Hepatocyte (in vitro differentiated cells): Measurements from ENCODE around the gene MAFF. TPM values are rescaled to one million over a fixed set of nuclear protein-coding genes. Genes with fewer than 3 reads are reported as not detected.

Experiments used
- DNase-seq: peaks from one replicate; pipeline ENCODE4 v3.0.0-alpha.2; 2016; ENCODE audit warnings: low spot score
- H2AFZ ChIP-seq: fragments of 200-600 bp; sonication (generic); 2 replicates; pipeline ENCODE4 v1.6.0; 2016; ENCODE audit warnings: antibody characterized with exemption, mild to moderate bottlenecking
- H3K27ac ChIP-seq: fragments of 200-600 bp; sonication (generic); 2 replicates; pipeline ENCODE4 v1.5.1; 2016; ENCODE audit warnings: mild to moderate bottlenecking
- H3K27me3 ChIP-seq: fragments of 200-600 bp; sonication (generic); 2 replicates; pipeline ENCODE4 v1.6.1; 2016
- H3K36me3 ChIP-seq: fragments of 200-600 bp; sonication (generic); replicated peaks from 2 replicates; pipeline ENCODE4 v1.5.1; 2016; ENCODE audit warnings: low read depth; ENCODE audit not compliant: insufficient read depth
- H3K4me1 ChIP-seq: fragments of 200-600 bp; sonication (generic); 2 replicates; pipeline ENCODE4 v1.5.1; 2016; ENCODE audit warnings: mild to moderate bottlenecking, moderate library complexity; ENCODE audit not compliant: insufficient read depth
- H3K4me2 ChIP-seq: fragments of 200-600 bp; sonication (generic); 2 replicates; pipeline ENCODE4 v1.6.0; 2016
- H3K4me3 ChIP-seq: fragments of 200-600 bp; sonication (generic); 2 replicates; pipeline ENCODE4 v1.5.1; 2016; ENCODE audit warnings: mild to moderate bottlenecking
- H3K79me2 ChIP-seq: fragments of 200-600 bp; sonication (generic); 2 replicates; pipeline ENCODE4 v1.6.0; 2017; ENCODE audit warnings: mild to moderate bottlenecking
- H3K9me2 ChIP-seq: fragments of 200-600 bp; sonication (generic); replicated peaks from 2 replicates; pipeline ENCODE4 v1.6.0; 2017; ENCODE audit warnings: mild to moderate bottlenecking; ENCODE audit not compliant: insufficient read depth
- H3K9me3 ChIP-seq: fragments of 200-600 bp; sonication (generic); 2 replicates; pipeline ENCODE4 v1.5.1; 2016; ENCODE audit warnings: low read depth, mild to moderate bottlenecking
- H4K20me1 ChIP-seq: fragments of 200-600 bp; sonication (generic); 2 replicates; pipeline ENCODE4 v1.6.0; 2016; ENCODE audit warnings: mild to moderate bottlenecking; ENCODE audit not compliant: insufficient read depth, poor library complexity, severe bottlenecking
- EZH2 ChIP-seq: fragments of 200-600 bp; sonication (generic); IDR thresholded peaks from 2 replicates; pipeline ENCODE4 v1.6.1; 2016; ENCODE audit warnings: antibody characterized with exemption, mild to moderate bottlenecking, borderline replicate concordance
- EZH2phosphoT487 ChIP-seq: fragments of 200-600 bp; sonication (generic); IDR thresholded peaks from one replicate; pipeline ENCODE4 v1.6.1; 2018; ENCODE audit warnings: antibody characterized with exemption, mild to moderate bottlenecking, low read depth, moderate library complexity; ENCODE audit not compliant: unreplicated experiment, severe bottlenecking
- WGBS: methylation state at CpG from one replicate; pipeline ENCODE4 v1.1.6; 2016; ENCODE audit warnings: low lambda C conversion rate; ENCODE audit errors: missing lambda C conversion rate; 5-methylcytosine and 5-hydroxymethylcytosine counted together
- polyA plus RNA-seq: library from polyadenylated mRNA; unstranded; fragments of >200 nt; fragmentation: Nextera tagmentation; extraction: Ambion mirVana; gene quantifications from 2 replicates; pipeline ENCODE4 v1.2.1, GENCODE V29; 2016
- total RNA-seq: library from RNA; depleted of rRNA; stranded (reverse); fragments of >200 nt; gene quantifications from 2 replicates; pipeline ENCODE4 v1.2.3, GENCODE V29; 2014
- TF ChIP-seq, protein P1 (sequence below): fragments of 200-600 bp; sonication (generic); IDR thresholded peaks from 2 replicates; pipeline ENCODE4 v1.5.1; 2016; ENCODE audit warnings: antibody characterized with exemption, mild to moderate bottlenecking; ENCODE audit not compliant: poor library complexity

The MAFF gene
- total and polyA plus RNA-seq, 2 experiments from 2014 or later = 67.2 to 70.4 TPM

DNA sequence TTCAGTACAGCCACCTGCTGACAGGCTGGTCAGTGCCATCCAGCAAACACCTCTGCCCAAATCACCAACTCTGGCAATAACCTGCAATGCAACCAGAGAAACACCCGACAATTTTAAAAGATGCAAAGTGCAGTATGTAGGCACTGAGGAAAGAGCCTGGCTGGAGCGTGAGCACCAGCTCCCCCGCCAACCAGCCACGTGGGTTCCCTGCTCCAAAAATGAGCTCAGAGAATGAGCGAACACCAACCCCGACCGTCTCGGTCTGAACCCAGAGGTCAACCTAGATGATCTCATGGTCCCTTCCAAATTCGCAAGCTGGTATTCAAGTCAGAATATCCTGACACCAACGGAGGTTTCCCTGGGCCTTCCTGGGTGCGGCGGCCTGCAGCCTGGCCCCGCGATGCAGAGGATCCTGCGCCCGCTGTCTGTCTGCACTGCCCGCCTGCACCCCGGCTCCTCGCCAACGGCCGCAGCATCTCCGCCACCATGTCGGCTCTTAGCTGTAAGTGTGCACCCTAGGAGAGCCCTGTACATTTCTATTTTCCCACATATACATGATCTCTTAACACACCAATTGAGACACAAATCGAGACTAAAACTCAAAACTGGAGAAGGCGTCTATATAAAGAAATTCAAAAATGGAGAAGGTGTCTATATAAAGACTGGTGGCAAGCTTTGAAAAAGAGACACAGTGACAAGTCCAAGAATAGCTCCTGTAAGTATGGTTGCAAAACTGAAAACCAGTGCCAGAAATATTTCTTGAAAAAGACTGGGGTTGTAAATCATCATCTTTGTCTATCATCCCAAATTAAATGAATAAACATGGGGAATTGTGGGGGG lies 48.2 kb downstream of the MAFF start:
- H3K27ac ChIP-seq = no peak overlapping the region
- 97% methylated on average over 25 of the region's 25 CpGs for WGBS
- H3K4me1 ChIP-seq = no peaks in the 10 kb centered on the region
- no peak overlapping the region for H2AFZ ChIP-seq
- no peak overlapping the region for H3K4me2 ChIP-seq
- DNase-seq = no peak
- no peaks in the 10 kb centered on the region for H3K36me3 ChIP-seq
- no peak overlapping the region for H3K4me3 ChIP-seq
- peaks cover 71% of the 10 kb centered on the region for H3K79me2 ChIP-seq
- no peaks in the 10 kb centered on the region for H3K9me3 ChIP-seq
- H4K20me1 ChIP-seq = peaks cover 17% of the 10 kb centered on the region
- H3K9me2 ChIP-seq = no peaks in the 10 kb centered on the region
- TF ChIP-seq EZH2phosphoT487 (no peak), EZH2 (no peak)
- TF ChIP-seq, protein P1, sequence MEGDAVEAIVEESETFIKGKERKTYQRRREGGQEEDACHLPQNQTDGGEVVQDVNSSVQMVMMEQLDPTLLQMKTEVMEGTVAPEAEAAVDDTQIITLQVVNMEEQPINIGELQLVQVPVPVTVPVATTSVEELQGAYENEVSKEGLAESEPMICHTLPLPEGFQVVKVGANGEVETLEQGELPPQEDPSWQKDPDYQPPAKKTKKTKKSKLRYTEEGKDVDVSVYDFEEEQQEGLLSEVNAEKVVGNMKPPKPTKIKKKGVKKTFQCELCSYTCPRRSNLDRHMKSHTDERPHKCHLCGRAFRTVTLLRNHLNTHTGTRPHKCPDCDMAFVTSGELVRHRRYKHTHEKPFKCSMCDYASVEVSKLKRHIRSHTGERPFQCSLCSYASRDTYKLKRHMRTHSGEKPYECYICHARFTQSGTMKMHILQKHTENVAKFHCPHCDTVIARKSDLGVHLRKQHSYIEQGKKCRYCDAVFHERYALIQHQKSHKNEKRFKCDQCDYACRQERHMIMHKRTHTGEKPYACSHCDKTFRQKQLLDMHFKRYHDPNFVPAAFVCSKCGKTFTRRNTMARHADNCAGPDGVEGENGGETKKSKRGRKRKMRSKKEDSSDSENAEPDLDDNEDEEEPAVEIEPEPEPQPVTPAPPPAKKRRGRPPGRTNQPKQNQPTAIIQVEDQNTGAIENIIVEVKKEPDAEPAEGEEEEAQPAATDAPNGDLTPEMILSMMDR = no peak
- H3K27me3 ChIP-seq = no peaks in the 10 kb centered on the region

DNA sequence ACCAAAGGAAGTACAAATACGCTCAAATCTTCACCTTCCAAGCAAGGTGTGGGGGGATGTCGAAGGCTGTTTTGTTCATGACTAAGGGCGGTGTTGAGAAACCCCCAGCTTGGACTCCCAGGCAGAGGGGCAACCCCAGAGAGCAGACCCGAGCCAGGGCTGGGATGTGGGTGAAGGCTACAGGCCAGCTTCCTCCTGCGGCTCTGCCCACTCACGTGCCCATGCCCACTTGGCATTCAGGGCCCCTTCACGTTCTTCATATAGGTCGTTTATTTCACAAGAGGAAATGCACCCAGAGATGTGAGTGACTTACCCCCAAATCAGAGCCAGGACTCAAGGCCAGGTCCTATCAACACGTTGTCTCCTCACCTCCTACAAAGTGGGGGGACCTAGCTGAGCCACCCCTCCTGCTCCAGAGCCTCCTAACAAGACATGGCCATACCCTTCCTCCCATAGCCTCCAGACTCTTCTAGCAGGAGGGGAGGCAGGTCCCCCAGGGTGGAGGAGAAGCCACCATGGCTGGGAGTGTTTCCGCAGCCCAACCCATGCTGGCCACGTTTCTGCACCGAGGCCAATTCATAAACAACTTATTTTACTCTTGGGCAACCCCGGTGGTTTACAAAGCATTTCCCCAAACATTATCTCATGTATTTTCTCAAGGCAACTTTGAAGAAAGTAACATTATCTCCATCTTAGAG lies 49.0 kb downstream of the MAFF start:
- Histone ChIP-seq H3K36me3 (no peaks in the 10 kb centered on the region), H3K27ac (no peak overlapping the region), H3K4me3 (no peak overlapping the region), H3K79me2 (peaks cover 79% of the 10 kb centered on the region), H4K20me1 (peaks cover 17% of the 10 kb centered on the region), H3K4me1 (no peaks in the 10 kb centered on the region), H3K27me3 (no peaks in the 10 kb centered on the region), H3K9me3 (no peaks in the 10 kb centered on the region), H3K9me2 (no peaks in the 10 kb centered on the region), H2AFZ (no peak overlapping the region), H3K4me2 (no peak overlapping the region)
- DNase-seq = no peak
- WGBS = 96% methylated on average over 13 of the region's 13 CpGs
- TF ChIP-seq EZH2phosphoT487 = no peak
- TF ChIP-seq, protein P1 = no peak
- no peak for TF ChIP-seq EZH2

DNA sequence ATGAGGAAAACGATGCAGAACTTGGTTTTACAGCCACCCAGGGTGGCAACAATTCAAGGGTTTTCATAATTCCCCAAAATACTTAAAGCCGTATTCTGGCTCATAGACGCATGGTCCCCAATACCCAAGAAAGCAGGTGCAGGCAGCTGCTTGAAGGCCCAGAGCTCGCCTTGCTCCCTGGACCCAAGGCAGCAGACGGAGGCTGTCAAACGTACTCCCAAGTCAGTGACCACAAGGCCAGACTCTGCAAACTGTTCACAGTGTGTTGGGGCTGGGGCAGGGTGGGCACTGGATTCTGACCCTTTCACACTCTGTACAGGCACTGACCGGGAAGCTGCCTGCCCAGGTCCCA lies 49.5 kb downstream of the MAFF start:
- H2AFZ ChIP-seq = no peak overlapping the region
- no peak overlapping the region for H3K27ac ChIP-seq
- H3K36me3 ChIP-seq = no peaks in the 10 kb centered on the region
- no peaks in the 10 kb centered on the region for H3K4me1 ChIP-seq
- no peaks in the 10 kb centered on the region for H3K27me3 ChIP-seq
- H3K9me2 ChIP-seq = no peaks in the 10 kb centered on the region
- H3K79me2 ChIP-seq = peaks cover 84% of the 10 kb centered on the region
- no peak for DNase-seq
- TF ChIP-seq EZH2 = no peak
- TF ChIP-seq, protein P1 = no peak
- no peak for TF ChIP-seq EZH2phosphoT487
- H3K4me3 ChIP-seq = no peak overlapping the region
- H3K4me2 ChIP-seq = no peak overlapping the region
- peaks cover 17% of the 10 kb centered on the region for H4K20me1 ChIP-seq
- no peaks in the 10 kb centered on the region for H3K9me3 ChIP-seq
- 97% methylated on average over 7 of the region's 7 CpGs for WGBS
